ENCODE measurements around the gene CTNS.

GRCh38 chr17:3589784-3590183, 46.8 kb upstream of the CTNS start:
- no peak for TF ChIP-seq CTCF (IDR thresholded peaks at IDR 0.05)
- no peak for TF ChIP-seq ZFX (IDR thresholded peaks at IDR 0.05; ENCODE audit: borderline replicate concordance)

Data from 22Rv1 (cell line).